ENCODE measurements around the gene CRYBB3.

The CRYBB3 gene

DNA sequence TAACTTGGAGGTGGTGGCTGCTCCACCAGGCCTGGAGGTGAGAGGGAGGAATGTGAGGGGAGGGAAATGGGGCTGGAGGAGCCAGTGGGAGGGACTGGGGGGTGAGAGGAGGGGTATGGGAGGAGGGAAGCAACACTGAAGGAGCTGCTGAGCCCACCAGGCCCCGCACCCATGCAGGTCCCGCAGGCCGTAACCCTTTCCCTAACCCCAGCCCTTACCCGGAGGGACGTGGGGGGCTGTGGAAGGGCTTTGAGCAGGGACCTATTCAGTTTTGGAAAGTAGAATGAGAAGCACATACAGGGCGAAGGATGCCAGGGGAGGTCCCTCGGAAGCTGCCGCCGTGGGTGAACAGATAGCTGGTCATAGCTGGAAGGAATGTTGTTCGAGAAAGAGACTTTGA is 33.9 kb upstream of the CRYBB3 start:
- 93 to 94% methylated on average over 10 of the region's 10 CpGs for WGBS, 2 experiments
- H3K27me3 ChIP-seq (ENCODE audit: control insufficient read depth, insufficient read depth, low read length, poor library complexity, severe bottlenecking), result no peaks in the 10 kb centered on the region
- H3K27ac ChIP-seq (ENCODE audit: insufficient read depth, low read depth, low read length, poor library complexity, severe bottlenecking), result no peak overlapping the region
- peaks cover 5% of the 10 kb centered on the region for H3K4me1 ChIP-seq (ENCODE audit: control insufficient read depth, insufficient read depth, low read length)
- H3K4me3 ChIP-seq (ENCODE audit: insufficient read depth, low read depth, low read length), result no peak overlapping the region
- H3K36me3 ChIP-seq (ENCODE audit: control insufficient read depth, insufficient read depth, low read length), result no peaks in the 10 kb centered on the region
- H3K9me3 ChIP-seq (ENCODE audit: control insufficient read depth, low read length), result no peaks in the 10 kb centered on the region

DNA sequence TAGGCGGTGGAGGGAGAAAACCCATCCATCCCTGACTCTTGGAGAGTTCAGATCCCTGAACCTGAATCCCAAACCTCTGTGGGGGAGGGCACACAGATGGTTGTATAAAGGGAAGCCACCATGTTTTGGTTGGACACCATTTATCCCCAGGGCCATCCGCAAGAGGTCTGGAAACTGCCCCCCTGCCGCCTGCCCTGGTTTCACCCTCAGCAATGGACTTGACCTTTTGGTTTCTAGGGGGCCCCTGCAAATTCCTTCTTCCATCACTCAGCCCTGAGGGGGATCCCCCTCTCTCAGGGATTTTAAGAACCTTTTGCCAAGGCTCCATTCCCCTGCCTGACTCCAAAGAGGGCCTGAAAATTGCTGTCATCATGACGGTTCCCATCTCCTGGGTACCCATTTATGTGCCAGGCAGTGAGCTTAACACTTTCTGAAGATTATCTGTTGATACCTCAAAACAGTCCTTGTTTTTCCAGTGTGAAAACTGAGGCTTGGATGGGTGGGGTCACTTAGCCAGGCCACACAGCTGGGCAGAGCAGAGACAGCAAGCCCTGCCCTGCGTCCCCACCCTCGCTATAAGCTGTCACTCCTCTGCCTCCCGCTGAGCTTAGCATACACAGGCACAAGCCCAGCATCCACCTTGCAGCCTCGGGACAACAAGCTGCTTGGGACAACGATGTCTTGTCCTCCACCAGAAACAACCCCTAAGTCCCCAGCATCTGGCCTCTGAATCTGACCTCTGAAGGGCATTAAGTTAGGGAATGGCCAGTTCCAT is 33.2 kb upstream of the CRYBB3 start:
- no peak overlapping the region for H3K4me3 ChIP-seq (ENCODE audit: insufficient read depth, low read depth, low read length)
- H3K9me3 ChIP-seq (ENCODE audit: control insufficient read depth, low read length), result no peaks in the 10 kb centered on the region
- no peaks in the 10 kb centered on the region for H3K36me3 ChIP-seq (ENCODE audit: control insufficient read depth, insufficient read depth, low read length)
- no peaks in the 10 kb centered on the region for H3K27me3 ChIP-seq (ENCODE audit: control insufficient read depth, insufficient read depth, low read length, poor library complexity, severe bottlenecking)
- H3K27ac ChIP-seq (ENCODE audit: insufficient read depth, low read depth, low read length, poor library complexity, severe bottlenecking), result no peak overlapping the region
- peaks cover 5% of the 10 kb centered on the region for H3K4me1 ChIP-seq (ENCODE audit: control insufficient read depth, insufficient read depth, low read length)
- WGBS, 2 experiments, result 74 to 81% methylated on average over 9 of the region's 9 CpGs

DNA sequence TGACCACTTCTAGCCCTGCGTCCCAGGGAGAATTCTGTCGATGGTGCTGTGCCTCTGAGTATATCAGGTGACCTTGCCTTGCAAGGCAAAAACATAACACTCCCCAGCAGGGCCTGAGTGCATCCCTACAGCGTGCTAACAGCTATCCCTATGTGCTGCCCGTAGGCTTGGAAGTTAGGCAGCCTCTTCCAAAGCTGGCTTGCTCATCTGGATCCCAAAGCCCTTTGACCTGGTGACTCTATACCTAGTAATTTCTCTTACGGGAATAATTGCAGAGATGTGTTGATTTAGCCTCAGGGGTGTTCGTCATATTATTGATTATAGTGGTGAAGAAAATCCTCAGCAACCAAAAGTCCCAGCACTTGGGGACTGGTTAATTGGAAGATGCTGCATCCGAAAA is 32.6 kb upstream of the CRYBB3 start:
- no peak overlapping the region for H3K27ac ChIP-seq (ENCODE audit: insufficient read depth, low read depth, low read length, poor library complexity, severe bottlenecking)
- peaks cover 5% of the 10 kb centered on the region for H3K4me1 ChIP-seq (ENCODE audit: control insufficient read depth, insufficient read depth, low read length)
- no peak overlapping the region for H3K4me3 ChIP-seq (ENCODE audit: insufficient read depth, low read depth, low read length)
- 87 to 90% methylated on average over 7 of the region's 7 CpGs for WGBS, 2 experiments
- no peaks in the 10 kb centered on the region for H3K36me3 ChIP-seq (ENCODE audit: control insufficient read depth, insufficient read depth, low read length)
- H3K9me3 ChIP-seq (ENCODE audit: control insufficient read depth, low read length), result no peaks in the 10 kb centered on the region
- H3K27me3 ChIP-seq (ENCODE audit: control insufficient read depth, insufficient read depth, low read length, poor library complexity, severe bottlenecking), result no peaks in the 10 kb centered on the region

DNA sequence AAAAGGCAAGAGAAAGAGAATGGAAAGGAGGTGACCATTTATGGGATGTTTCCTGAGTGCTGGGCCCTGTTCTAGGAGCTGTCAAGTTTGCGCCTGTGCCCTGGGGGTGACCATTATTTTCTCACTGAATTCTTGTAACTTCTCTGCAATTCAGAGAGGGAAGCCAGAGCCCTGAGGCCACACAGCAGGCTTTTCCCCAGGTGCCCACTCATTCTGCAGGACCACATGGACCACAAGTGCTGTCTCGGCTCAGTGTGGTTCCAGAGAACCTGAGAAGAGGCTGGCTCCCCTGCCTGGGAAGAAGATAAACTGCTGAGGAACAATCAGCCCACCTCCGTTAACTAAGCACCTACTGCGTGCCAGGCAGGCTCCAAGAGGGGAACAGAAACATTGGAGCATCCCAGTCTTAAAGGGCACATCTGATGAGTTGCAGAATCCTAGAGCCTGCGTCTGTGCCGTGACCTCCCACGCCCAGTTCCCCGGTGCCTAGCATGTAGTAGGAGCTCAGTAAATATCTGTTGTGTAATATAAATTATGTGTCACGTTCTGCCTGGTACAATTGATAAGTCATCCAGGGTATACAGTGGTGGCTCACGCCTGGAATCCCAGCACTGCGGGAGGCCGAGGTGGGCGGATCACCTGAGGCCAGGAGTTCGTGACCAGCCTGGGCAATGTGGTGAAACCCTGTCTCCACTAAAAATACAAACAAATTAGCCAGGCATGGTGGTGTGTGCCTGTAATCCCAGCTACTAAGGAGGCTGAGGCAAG is 31.6 kb upstream of the CRYBB3 start:
- Histone ChIP-seq H3K9me3 (ENCODE audit: control insufficient read depth, low read length) (no peaks in the 10 kb centered on the region), H3K27ac (ENCODE audit: insufficient read depth, low read depth, low read length, poor library complexity, severe bottlenecking) (no peak overlapping the region), H3K4me3 (ENCODE audit: insufficient read depth, low read depth, low read length) (no peak overlapping the region), H3K36me3 (ENCODE audit: control insufficient read depth, insufficient read depth, low read length) (no peaks in the 10 kb centered on the region), H3K27me3 (ENCODE audit: control insufficient read depth, insufficient read depth, low read length, poor library complexity, severe bottlenecking) (no peaks in the 10 kb centered on the region), H3K4me1 (ENCODE audit: control insufficient read depth, insufficient read depth, low read length) (peaks cover 5% of the 10 kb centered on the region)
- WGBS, 2 experiments, result 87 to 88% methylated on average over 14 of the region's 14 CpGs

DNA sequence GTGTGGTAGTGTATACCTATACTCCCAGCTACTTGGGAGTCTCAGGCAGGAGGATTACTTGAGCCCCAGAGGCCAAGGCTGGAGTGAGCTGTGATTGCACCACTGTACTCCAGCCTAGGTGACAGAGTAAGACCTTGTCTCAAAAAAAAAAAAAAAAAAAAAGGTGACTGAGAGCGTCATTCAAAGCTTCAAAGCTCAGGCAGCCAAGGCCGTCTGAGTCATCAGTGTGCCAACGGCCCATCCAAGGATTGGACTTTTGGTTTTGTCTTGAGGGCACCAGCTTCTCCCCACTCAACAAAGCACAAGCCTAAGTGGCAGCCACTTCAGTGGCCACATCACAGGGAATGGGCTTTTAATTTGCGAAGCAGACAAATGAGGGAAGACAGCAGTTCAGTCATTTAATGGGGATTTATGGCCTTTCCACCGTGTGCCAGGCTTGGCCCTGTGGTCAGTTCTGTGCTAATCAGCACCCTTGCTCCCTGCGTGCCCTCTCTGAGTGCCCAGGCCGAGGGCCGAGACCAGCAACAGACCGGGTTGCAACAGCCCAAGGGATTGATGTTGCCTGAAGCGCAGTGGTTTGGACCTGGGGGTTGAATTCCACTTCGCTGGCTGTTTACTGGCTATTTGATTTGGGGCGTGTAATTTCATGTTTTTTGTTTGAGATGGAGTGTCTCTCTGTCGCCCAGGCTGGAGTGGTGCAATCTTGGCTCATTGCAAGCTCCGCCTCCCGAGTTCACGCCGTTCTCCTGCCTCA is 30.2 kb upstream of the CRYBB3 start:
- Histone ChIP-seq H3K27ac (ENCODE audit: insufficient read depth, low read depth, low read length, poor library complexity, severe bottlenecking) (no peak overlapping the region), H3K27me3 (ENCODE audit: control insufficient read depth, insufficient read depth, low read length, poor library complexity, severe bottlenecking) (no peaks in the 10 kb centered on the region), H3K4me3 (ENCODE audit: insufficient read depth, low read depth, low read length) (no peak overlapping the region), H3K4me1 (ENCODE audit: control insufficient read depth, insufficient read depth, low read length) (peaks cover 5% of the 10 kb centered on the region), H3K9me3 (ENCODE audit: control insufficient read depth, low read length) (no peaks in the 10 kb centered on the region), H3K36me3 (ENCODE audit: control insufficient read depth, insufficient read depth, low read length) (peaks cover 4% of the 10 kb centered on the region)
- whole genome bisulfite sequencing, 2 experiments, result 91 to 92% methylated on average over 17 of the region's 17 CpGs

DNA sequence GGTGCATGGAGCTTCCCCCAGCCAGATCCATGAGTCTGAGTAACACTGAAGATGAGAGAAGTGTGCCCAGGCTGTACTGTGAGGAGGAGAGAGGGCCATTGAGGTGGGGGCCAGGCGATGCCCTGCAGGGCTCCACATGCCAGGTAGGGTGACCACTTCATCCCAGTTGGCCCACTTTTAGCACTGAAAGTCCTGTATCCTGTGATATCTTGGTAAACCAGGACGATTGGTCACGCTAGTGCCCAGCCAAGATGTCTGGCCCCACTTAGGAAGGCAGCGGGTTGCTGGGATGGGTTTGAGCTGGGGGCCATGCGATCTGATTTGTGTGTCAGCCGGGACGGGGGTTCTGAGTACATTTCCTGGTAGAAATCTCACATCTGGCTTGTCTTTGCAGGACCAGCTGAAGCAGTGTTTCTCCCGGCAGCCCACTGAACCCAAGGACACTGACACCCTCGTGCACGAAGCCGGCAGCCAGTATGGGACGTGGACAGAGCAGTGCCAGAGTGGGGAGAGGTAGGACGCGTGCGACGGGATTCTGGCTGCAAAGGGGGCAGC is 29.2 kb upstream of the CRYBB3 start:
- no peak overlapping the region for H3K4me3 ChIP-seq (ENCODE audit: insufficient read depth, low read depth, low read length)
- 96% methylated on average over 16 of the region's 16 CpGs for WGBS, 2 experiments
- H3K27ac ChIP-seq (ENCODE audit: insufficient read depth, low read depth, low read length, poor library complexity, severe bottlenecking), result no peak overlapping the region
- no peaks in the 10 kb centered on the region for H3K9me3 ChIP-seq (ENCODE audit: control insufficient read depth, low read length)
- peaks cover 12% of the 10 kb centered on the region for H3K36me3 ChIP-seq (ENCODE audit: control insufficient read depth, insufficient read depth, low read length)
- H3K27me3 ChIP-seq (ENCODE audit: control insufficient read depth, insufficient read depth, low read length, poor library complexity, severe bottlenecking), result no peaks in the 10 kb centered on the region
- peaks cover 5% of the 10 kb centered on the region for H3K4me1 ChIP-seq (ENCODE audit: control insufficient read depth, insufficient read depth, low read length)

DNA sequence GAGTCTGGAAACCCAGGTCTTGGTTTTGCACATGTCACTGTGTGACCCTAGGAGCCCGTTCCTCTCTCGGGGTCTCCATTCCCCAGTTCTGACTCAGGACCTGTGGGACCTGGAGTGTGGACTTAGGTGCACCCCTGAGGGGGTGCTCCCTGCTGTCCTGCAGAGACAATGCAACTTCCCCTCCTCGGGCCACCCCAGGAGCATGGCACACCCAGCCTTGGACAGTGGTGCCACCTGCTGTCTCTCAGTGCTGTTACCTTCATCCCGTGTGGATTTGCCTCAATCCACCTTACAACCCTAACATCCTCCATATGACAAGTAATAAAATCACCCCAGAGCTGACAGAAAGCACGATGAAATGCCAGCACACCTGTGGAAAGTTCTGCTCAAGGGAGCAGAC is 27.5 kb upstream of the CRYBB3 start:
- Histone ChIP-seq H3K27ac (ENCODE audit: insufficient read depth, low read depth, low read length, poor library complexity, severe bottlenecking) (no peak overlapping the region), H3K36me3 (ENCODE audit: control insufficient read depth, insufficient read depth, low read length) (peaks cover 12% of the 10 kb centered on the region), H3K4me3 (ENCODE audit: insufficient read depth, low read depth, low read length) (no peak overlapping the region), H3K9me3 (ENCODE audit: control insufficient read depth, low read length) (no peaks in the 10 kb centered on the region), H3K4me1 (ENCODE audit: control insufficient read depth, insufficient read depth, low read length) (no peaks in the 10 kb centered on the region), H3K27me3 (ENCODE audit: control insufficient read depth, insufficient read depth, low read length, poor library complexity, severe bottlenecking) (no peaks in the 10 kb centered on the region)
- 81 to 84% methylated on average over 5 of the region's 5 CpGs for WGBS, 2 experiments

DNA sequence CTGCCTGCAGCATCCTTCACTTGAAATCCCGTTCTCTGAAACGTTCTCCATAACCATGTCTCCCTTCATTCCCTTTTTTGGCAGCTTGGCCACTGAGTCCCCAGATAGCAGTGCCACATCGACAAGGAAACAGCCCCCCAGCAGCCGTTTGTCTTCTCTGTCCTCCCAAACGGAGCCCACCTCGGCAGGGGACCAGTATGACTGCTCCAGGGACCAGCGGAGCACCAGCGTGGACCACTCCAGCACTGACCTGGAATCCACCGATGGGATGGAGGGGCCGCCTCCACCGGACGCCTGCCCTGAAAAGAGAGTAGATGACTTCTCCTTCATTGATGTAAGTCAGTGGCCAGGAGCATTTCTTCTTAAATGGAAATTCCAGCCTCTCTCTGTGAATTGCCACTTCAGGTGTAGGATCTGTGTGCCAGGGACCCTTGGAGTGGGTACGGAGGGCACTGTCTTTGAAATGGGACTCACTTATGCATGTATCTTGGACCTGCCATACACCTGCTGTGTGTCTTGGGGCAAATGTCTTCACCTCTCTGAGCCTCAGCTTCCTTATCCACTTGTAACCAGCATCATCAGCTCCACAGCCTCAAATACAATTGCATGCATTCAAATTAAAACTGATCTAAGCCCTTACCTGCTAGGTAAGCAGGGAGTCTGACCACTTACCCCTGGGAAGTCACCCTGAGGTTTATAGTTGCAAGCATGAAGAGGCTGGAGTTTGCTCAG is 25.3 kb upstream of the CRYBB3 start:
- H3K36me3 ChIP-seq (ENCODE audit: control insufficient read depth, insufficient read depth, low read length), result peaks cover 14% of the 10 kb centered on the region
- no peaks in the 10 kb centered on the region for H3K4me1 ChIP-seq (ENCODE audit: control insufficient read depth, insufficient read depth, low read length)
- H3K4me3 ChIP-seq (ENCODE audit: insufficient read depth, low read depth, low read length), result no peak overlapping the region
- H3K27ac ChIP-seq (ENCODE audit: insufficient read depth, low read depth, low read length, poor library complexity, severe bottlenecking), result no peak overlapping the region
- no peaks in the 10 kb centered on the region for H3K27me3 ChIP-seq (ENCODE audit: control insufficient read depth, insufficient read depth, low read length, poor library complexity, severe bottlenecking)
- no peaks in the 10 kb centered on the region for H3K9me3 ChIP-seq (ENCODE audit: control insufficient read depth, low read length)
- WGBS, 2 experiments, result 94 to 95% methylated on average over 13 of the region's 13 CpGs

DNA sequence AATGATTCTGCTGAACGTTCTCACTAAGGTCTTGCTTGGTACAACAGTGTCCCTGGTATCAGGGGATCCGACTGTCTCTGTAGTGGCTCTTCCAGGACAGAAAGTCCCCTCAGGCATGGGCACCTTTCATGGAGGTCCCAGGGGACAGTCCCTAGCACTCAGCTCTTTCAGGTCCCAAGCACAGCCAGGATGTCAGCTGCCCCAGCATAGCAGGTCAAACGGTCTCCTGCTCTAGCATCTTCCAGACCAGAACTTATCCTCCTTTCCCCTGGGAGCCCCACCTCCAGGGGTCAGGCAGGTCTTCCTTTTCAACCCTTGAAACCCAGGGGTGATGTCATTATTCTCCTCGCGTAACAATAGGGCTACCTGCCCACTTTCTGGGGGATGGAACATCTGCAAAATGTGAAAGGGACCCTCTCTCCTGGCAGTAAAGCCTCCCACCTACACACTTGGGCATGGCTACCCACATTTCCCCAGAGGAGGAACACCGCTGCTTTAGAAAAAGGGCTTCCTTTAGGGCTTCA is 24.7 kb upstream of the CRYBB3 start:
- Histone ChIP-seq H3K36me3 (ENCODE audit: control insufficient read depth, insufficient read depth, low read length) (peaks cover 20% of the 10 kb centered on the region), H3K27ac (ENCODE audit: insufficient read depth, low read depth, low read length, poor library complexity, severe bottlenecking) (no peak overlapping the region), H3K4me3 (ENCODE audit: insufficient read depth, low read depth, low read length) (no peak overlapping the region), H3K4me1 (ENCODE audit: control insufficient read depth, insufficient read depth, low read length) (no peaks in the 10 kb centered on the region), H3K27me3 (ENCODE audit: control insufficient read depth, insufficient read depth, low read length, poor library complexity, severe bottlenecking) (no peaks in the 10 kb centered on the region), H3K9me3 (ENCODE audit: control insufficient read depth, low read length) (no peaks in the 10 kb centered on the region)
- WGBS, 2 experiments, result 82 to 84% methylated on average over 6 of the region's 6 CpGs
